Transverse colon (tissue), 4 donors: ENCODE measurements around the gene ALKBH3.

Experiments
- CTCF ChIP-seq, 5 experiments: fragments of 200-600 bp in 3 of 5; fragments of 450-650 bp in 2 of 5; sonication (generic) in 3 of 5; IDR thresholded peaks; 1 replicate in 2 of 5; 2 replicates in 3 of 5; pipeline ENCODE4 v1.5.1; 2016 to 2017; ENCODE audit warnings: antibody characterized with exemption in 5 of 5, inconsistent platforms in 3 of 5, mild to moderate bottlenecking in 2 of 5, moderate library complexity in 1 of 5
- EP300 ChIP-seq: sonication (generic); formaldehyde crosslinking; IDR thresholded peaks from one replicate; pipeline ENCODE4 v1.6.1; 2017; ENCODE audit warnings: antibody characterized with exemption, low read depth
- POLR2A ChIP-seq: fragments of 450-650 bp; IDR thresholded peaks from one replicate; pipeline ENCODE4 v1.6.1; 2016; ENCODE audit warnings: antibody characterized with exemption, mild to moderate bottlenecking, moderate library complexity
- POLR2AphosphoS5 ChIP-seq, 3 donors: sonication (generic); formaldehyde crosslinking; IDR thresholded peaks; one replicate each; pipeline ENCODE4 v1.6.1; 2016; ENCODE audit warnings: antibody characterized with exemption in 3 of 3

- TF ChIP-seq CTCF (IDR thresholded peaks at IDR 0.05) (peak; percentile 54 to 74 (median 61)), POLR2A (no peak), EP300 (no peak), POLR2AphosphoS5 (IDR thresholded peaks at IDR 0.05) (no peak)
Observed at GRCh38 chr11:43852057-43852636, 28.5 kb upstream of the ALKBH3 start.
